Pons (tissue), 1 donor: Measurements from ENCODE around the gene ZNF593OS.

ENCODE experiments used
- DNase-seq: peaks from one replicate; pipeline ENCODE4 v3.0.0-alpha.2; 2016; ENCODE audit warnings: low spot score

ZNF593OS gene

DNA sequence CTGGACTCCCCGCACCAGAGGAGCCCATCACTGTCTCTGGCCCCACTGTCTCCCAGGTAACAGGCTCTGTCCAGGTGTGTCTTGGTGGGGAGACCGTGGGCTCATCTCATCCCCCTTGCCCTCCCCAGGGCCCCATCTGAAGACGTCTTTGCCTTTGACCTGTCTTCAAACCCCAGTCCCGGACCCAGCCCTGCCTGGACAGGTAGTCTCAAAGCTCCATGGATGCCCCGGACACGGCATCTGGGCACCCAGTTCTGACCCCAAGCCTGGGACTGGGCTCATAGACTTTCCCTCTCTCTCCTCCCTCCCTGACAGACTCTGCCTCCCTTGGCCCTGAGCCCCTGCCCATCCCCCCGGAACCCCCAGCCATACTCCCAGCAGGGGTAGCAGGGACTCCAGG, 12.5 kb upstream of the ZNF593OS start:
- DNase-seq: no peak

DNA sequence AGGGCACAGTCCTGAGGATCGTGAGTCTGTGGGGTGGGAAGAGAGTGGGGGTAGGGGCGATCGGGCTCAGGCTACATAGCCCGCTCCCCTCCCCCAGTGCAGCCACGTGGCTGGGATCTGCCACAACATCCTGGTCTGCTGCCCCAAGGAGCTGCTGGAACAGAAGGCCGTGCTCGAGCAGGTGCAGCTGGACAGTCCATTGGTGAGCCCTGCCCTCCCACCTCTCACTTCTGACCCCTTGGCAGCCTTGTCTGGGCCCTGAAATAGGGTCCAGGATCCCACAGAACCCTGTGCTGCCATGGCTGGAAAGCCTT, 10.7 kb upstream of the ZNF593OS start:
- DNase-seq: no peak

DNA sequence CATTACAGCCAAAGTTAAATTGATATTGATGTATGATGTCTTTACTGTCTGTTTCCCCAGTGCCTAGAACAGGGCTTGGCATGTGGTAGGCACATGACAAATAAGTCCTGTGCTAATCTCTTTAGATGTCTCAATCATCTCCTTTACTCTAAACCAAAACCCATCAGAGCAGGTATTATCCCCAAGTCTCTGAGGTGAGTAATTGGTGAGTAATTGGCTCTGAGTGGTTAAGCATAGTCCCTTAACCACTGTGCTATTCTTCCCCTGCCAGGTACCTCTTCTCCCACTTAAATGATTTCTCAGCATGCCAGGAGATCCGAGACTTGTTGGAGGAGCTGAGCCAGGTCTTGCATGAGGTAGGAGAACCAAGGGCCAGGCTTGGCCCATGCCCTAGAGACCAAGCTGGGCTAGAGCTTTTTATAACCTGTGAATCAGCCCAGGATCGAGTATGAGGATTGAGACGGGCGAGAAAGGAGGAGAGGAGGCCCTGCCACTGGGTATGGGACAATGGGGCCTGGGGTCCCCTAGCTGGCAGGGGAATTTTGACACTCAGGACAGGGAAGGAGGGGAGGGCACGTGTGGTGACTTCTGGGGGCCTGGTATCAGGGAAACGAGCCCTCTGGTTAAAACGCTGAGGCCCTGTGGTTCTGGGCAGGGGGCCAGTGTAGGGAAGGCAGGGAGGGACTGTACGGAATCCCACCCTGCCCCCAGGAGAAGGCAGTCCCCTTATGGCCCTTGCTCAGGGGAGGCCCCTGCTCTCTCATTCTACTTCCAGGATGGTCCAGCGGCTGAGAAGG, 10.2 kb upstream of the ZNF593OS start:
- no peak for DNase-seq

DNA sequence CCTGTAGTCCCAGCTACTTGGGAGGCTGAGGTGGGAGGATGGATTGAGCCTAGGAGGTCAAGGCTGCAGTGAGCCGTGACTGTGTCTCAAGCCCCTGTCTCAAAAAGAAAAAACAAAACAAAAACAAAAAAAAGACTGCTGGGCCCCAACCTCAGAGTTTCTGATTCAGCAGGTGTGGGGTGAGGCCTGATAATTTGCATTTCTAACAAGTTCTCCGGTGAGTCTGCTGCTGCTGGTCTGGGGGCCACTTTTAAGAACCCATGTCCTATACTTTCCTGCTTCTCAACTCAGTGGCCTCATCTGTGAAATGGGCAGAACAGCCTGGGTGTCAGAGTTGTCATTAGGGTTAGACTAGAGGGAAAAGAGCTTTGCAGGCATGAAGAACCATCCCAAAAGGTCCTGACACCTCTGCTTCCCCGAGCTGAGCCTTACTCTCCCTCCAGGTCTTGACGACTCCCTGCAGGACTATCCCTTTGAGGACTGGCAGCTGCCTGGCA, 8.4 kb upstream of the ZNF593OS start:
- DNase-seq: no peak

DNA sequence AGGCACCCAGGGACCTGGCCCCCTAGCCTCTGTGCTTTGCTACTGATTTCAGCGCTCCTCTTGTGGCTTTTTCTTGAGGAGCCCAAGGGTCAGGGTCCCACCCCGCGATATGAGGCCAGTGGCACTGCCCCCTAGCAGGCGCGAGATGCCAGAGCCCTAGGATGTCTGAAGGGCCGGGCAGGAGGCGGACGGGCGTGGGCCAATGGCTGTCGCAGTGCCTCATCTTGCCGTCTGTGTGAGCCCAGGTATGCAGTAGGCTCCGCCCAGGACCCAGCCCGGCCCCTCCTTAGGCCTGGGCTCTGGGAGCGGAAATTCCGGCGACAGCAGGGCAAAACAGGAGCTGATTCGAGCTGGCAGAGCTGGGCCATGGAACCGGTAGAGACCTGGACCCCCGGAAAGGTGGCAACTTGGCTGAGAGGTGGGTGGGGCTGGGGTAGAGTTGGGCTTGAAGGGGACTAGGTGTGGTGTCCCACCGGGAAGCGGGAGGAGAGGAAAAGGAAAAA, 5.6 kb upstream of the ZNF593OS start, which contains the start of gene CNKSR1:
TSS of gene CNKSR1 (plus strand) at position 310 of the 503 bp plus-strand sequence. CDS start at position 367, 57 bp downstream.
- no peak for DNase-seq

DNA sequence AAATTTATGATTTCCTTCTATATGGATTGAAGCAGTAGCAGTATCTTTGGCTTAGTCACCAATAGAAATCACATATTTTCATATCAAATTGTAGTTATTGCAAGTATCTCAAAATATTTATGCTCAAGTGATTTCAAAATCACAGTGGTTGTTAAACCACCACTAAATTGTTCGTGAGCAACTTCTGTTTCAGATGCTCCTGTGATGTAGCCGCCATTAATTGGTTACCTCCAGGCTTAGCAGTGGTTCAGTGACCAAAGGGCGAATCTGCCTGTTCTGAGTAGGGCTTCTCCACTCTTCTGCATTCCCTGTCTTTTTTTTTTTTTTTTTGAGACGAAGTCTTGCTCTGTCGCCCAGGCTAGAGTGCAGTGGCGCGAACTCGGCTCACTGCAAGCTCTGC, 3.7 kb upstream of the ZNF593OS start:
- no peak for DNase-seq

DNA sequence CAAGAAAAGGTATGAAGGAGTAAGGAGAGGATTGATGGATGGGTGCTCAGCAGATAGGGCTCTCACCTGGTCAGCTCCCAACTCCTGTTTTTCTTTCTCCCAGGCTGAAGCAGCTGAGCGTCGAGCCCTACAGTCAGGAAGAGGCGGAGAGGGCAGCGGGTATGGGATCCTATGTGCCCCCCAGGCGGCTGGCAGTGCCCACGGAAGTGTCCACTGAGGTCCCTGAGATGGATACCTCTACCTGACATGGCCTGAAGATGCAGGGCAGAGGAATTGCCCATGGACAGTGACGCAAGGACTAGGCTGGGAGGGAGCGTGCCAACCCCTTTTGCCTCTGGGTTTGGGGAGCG, 1.2 kb downstream of the ZNF593OS start:
- no peak for DNase-seq

DNA sequence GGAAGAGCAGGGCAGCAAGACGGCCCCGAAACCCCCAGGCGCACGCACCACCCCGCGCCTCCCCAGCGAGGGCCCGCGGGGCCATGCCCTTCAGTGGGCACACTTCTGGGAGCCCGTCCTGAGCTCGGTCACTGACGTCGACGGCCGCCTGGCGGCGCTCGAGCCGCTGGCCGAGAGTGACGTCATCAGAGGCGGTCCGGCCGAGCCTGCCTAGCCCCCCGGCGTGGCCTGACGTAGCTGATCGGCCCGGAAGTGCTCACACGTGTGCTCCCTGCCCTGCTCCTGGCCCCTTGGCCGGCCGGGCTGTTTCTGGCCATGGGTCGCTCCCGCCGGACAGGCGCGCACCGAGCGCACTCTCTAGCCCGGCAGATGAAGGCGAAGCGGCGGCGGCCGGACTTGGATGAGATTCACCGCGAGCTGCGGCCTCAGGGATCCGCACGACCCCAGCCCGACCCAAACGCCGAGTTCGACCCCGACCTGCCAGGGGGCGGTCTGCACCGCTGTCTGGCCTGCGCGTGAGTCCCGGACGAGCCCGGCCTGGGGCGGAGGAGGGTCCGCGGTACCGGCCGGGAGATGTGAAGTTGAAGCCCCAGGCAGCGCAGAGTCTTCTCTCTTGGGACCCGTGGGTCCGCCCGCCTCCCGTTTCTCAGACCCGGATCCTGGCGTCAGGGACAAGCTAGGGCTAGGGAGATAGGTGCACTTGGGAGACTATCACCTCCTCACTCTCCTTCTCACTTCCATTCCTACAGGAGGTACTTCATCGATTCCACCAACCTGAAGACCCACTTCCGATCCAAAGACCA, 1.8 kb downstream of the ZNF593OS start, which contains the start of gene ZNF593:
TSS of gene ZNF593 (plus strand) at position 240 of the 803 bp plus-strand sequence. CDS start at position 316, 76 bp downstream.
- peak; percentile 83 for DNase-seq

DNA sequence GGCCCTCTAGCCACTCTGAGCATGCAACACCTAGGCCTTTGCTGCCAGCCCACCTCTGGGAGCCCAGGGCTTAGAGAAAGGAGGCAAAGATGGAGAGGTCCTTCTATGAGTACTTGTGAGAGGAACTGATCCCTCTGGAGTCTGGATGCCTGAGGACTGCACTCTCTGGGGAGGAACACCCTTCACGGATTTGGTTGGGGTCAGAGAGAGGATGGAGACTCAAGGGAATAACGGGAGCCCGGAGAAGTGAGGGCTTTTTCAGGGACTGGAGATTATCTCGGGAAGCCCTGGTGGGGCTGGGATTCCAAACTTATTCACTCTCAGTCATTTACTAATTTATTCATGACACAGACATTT, 2.5 kb downstream of the ZNF593OS start:
- DNase-seq: no peak

DNA sequence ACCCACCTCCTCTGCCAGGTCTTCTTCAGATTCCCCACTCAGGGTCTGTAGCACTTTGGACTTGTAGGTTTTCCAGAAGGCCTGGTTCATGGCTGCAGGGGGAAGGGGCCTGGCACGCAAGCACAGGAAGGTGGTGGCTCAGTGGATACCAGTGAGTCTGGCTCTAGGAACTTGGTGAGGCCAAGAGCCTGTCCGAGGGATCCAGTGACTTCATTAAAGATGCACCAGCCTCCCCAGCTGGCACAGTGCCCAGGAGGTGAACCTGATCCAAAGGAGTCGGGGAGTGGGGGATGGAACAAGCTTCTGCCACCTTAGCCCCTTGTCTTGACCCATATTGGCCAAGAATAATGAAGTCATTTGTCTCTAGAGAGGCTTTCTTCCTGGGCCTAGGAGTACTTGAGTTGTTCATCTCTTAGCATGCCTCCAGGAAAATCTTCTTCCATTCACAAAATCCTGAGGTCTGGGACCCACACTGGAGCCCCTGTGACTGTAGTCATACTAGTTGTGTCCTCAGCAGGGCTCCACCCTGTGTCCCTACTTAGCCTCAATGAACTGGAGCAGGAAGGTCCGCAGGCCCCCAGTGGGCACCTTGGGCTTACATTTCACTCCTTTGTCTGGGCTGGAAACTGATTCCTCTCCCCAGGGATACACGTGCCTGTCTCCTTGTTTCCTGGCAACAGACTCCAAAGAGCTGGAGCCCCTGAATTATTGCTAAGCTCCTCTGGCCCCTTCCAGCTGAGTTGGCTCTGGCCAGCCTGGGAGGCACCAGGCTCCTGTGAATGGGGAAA, 3.0 kb downstream of the ZNF593OS start, which contains the start of gene C1orf232:
TSS of gene C1orf232 (minus strand) at position 554 of the 788 bp plus-strand sequence. CDS start at position 90, 464 bp downstream.
- peak; percentile 18 for DNase-seq

DNA sequence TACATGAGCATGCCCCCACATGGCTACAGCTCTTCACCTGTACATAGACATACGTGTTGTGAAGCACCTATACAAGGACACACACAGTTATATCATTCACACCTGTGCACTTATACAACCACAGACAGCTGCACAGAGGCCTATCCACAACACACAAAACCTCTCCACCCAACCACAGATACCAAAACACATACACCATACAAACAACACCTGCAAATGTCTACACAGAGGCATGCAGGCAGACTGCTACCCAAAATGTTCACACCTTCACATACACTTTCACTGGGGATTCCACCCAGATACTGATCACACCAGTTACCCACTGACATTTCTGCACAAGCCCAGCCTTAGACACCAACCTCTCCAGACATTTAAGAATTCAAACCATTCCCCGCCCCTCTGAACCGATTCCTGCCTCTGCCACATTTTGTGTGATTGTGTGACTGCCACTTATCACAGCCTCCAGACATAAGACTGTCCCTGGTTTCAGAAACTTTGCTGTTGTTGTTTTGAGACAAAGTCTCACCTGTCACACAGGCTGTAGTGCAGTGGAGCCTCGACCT, 4.8 kb downstream of the ZNF593OS start:
- no peak for DNase-seq

DNA sequence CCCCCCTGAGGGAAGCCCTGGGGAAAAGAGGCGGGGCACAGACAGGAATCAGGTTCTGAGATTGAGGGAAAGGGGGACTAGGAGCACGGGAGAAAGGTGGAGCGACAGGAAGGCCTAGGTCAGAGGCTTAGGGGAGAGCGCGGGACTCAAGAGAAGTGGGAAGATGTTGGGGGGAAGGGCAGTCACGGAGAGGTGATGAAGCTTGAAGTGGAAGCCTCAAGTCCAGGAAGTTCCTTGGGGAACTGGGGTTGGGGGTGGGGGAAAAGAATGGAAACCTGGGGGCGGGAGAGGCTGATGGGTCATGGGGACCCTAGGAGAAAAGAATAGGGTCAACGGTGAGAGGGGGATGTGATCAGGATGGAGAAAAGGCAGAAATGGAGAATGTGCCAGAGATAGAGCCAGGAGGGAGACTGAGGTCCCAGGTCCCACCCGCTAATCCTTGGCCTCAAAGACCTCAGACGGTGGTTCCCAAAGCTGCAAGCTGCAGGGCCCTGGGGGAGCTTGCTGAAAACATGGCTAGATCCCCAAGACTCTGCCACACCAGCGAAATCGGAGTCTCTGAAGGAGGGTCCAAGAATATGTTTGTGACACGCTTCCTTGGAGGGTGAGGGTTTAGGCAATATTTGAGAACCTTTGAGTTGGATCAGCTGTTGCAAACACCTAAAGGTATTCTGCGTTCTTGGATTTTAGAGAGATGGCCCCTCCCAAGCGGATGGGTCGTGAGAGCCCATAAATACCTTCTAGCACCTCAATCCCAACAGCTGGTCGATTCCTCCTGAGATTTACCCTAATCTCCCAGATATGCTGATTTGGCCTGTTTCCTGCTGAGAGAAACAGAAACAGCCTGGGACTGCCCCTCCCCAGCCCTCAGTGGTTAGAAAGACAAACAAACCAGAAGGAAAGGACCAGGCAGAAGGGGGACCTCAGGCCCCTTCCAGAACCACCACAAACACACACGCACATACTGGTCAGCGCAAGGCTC, 6.5 kb downstream of the ZNF593OS start:
- no peak for DNase-seq

DNA sequence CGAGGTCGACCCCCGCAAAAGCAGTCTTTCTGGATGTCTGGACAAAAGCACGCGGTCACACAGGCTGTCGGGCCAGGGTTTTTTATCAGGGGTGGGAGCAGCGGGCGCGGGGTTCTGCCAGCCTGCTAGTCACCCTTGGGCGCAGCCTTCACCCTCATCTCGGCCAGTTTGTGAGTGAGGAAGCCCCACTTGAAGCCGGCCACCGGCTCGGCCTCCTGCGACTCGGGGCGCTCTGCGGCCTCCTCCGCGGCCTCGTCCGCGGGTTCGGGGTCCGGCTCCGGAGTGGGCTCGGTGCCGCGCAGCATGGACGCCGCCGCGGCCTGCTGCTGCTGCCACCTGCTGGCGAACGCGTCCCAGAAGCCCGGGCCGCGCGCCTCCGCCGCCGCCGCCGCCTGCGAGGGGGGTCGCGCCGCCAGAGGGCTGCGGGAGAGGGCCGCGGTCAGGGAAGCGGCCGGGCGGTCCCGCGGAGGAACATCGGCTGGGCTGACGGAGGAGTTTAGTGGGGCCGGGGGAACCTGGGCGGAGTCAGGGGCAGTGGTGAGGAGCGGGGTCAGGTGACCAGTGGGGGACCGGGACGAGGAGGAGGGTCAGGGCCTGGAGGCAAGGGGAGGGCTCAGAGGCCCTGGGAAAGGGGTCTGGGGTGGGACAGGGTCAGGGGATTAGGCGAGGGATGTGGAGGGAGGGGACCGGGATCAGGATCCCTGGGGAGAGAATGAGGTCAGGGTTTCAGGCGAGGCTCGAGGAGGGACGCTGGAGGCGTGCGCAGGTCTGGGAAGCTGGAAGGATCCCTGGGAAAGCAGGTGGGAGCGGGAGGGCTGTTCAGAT, 7.4 kb downstream of the ZNF593OS start:
- no peak for DNase-seq

DNA sequence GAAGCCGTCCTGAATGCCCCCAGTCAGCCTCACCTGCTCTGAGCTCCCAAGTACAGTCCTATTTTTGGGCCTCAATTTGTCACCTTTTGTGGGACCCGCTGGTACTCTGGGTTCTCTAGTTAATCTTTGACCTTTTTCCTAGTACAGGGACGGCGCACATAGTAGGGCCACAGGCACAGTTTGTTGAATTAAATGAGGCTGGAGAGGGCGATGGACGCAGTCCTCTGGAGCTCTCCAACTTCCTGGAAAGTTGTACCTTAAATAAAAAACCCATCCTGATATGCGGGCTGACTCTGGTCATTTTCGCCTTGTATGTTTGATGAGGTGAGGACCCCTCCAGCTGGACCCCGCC, 8.0 kb downstream of the ZNF593OS start:
- no peak for DNase-seq

DNA sequence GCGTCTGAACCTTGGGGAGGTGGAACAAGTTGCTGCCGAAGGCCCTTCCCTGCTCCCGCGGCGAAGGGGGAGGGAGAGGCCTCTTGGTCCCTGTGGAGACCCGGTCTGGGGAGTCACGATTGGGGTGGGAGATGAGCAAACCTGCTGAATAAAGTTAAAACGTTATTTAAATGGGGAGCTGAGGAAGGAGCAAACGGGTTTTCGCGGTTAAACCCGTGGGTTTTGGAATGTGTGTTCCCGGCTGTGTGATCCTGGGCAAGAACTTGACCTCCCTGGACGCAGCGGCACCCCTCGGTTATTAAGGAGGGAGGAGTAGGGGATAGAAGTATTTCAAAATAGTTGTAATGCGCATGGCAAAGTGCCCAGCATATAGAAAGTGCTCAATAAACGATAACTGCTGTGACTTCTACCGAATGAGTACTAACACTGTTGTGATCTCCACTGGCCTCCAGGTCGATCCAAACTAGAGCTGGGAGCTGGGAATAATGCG, 9.4 kb downstream of the ZNF593OS start:
- DNase-seq: no peak

DNA sequence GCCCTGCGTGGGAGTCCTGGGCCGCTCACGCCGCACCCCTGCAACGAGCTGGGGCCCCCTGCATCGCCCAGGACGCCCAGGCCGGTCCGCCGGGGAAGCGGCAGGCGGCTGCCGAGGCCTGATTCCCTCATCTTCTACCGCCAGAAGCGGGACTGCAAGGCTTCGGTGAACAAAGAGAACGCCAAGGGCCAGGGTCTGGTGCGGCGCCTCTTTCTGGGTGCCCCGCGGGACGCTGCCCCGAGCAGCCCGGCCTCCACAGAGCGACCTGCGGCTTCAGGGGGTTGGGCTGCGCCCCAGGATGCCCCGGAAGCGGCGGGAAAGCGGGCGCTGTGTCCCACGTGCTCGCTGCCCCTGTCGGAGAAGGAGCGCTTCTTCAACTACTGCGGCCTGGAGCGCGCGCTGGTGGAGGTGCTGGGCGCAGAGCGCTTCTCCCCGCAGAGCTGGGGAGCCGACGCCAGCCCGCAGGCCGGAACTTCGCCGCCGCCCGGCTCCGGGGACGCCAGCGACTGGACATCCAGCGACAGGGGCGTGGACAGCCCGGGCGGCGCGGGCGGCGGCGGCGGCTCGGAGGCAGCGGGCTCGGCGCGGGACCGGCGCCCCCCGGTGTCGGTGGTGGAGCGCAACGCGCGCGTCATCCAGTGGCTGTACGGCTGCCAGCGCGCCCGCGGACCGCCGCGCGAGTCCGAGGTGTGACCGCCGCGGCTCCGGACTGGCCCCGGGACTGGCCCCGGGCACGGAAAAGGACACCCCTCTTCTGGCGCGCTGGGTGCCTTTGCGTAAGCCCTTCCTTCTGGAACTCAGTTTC, 10.0 kb downstream of the ZNF593OS start:
- no peak for DNase-seq

DNA sequence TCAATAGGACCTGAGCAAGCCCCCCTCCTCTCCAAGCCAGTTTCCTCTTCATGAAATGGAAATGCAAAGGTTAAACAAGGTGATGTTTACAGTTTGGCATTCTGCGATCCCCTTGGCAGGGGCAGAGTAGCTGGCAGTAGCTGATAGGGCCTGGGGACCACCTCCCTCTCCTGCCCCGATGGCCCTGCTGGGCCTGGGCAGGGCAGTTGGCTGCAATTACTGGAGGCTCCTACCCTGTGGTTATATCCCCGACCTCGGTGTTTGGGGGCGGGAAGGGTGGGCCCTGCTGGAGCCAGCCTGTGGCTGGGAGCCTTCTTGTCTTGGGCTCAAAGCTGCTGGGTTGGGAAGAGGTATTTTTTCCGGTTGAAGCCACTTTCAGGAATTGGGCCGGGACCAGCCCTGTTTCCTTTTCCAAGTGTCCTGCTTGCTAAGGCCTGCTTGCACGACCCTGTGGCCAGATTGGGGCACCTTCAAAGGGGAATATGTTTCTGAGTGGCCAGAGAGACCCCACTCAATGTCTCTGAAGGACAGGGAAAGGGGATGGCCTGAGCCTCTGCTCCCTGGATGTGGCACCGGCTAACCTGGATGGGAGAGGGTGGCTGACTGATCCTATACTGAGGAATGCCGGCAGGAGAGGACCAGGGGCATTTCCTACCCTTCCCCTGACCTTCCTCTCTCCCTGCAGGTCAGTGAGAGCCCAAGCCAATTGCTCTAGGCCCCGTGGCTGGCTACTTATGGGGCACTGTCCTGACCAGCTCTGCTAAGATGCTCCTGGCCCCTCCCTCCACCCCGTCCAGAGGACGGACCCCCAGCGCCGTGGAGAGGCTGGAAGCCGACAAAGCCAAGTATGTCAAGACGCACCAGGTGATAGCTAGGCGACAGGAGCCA, 10.9 kb downstream of the ZNF593OS start:
- DNase-seq: no peak

DNA sequence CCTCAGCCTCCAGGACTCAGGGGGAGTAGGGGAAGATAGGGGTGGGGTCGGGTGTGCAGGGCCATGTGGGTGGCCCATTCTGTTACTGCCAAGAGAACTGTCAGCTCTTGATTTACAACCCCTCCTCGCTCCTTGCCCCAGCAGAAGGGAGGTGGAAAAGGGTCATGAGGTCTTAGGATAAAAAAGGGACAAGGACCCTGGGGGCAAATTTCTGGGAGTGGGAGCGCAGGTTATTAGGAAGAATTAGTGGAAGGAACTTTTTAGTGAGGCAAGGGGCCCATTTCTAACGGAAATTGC, 11.9 kb downstream of the ZNF593OS start:
- DNase-seq: no peak
